HT-29 (cell line): ENCODE data around the gene TGFBR2. TPM values are rescaled to one million over a fixed set of nuclear protein-coding genes. Genes with fewer than 3 reads are reported as not detected.

ENCODE experiments used
- DNase-seq: peaks from one replicate; pipeline ENCODE4 v3.0.0-alpha.2; 2015; ENCODE audit warnings: low spot score
- total RNA-seq: library from RNA; depleted of rRNA; stranded (reverse); fragments of >200 nt; shearing (Covaris generic); gene quantifications from 2 replicates; pipeline ENCODE4 v1.2.3, GENCODE V29; 2014

TGFBR2 gene
- total RNA-seq, 1 experiment from 2014 or later = 42.9 TPM

DNA sequence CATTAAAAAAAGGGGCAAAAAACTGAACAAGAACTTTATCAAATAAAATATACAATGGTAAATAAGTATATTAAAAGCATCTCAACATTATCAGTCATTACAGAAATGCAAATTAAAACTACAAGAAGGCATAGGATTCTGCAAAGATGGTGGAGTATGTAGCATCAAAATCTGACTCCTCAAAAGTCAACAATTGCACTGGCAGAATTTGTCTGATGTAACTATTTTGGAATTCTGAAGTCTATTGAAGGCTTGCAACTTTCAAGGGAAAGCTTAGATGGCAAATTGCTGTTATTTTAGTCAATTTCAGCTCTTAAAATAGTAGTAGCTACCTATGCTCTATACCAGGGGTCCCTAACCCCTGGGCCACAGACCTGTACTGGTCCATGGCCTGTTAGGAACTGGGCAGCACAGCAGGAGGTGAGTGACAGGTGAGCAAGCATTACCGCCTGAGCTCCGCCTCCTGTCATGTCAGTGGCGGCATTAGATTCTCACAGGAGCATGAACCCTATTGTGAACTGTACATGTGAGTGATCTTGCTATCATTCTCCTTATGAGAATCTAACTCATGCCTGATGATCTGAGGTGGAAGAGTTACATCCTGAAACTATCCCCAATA lies 107.6 kb downstream of the TGFBR2 start:
- DNase-seq = no peak

DNA sequence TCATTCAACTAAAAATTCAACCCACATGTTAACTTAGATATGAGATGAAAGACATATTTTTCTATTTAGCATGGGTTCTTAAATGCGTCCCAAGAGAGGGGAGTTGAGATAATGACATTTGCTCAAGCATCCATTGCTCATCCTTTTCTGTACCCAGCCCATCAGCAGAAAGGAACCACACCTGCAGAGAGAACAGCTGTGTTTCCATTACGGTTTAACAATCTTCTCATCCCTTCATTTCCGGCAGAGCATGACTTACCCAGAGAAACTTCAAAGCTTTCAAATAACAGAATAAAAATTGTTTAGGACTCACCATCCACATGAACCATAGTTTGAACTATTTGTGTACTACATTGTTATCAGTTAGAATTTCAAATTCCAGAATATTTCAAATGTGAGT lies 113.1 kb downstream of the TGFBR2 start:
- DNase-seq = no peak

DNA sequence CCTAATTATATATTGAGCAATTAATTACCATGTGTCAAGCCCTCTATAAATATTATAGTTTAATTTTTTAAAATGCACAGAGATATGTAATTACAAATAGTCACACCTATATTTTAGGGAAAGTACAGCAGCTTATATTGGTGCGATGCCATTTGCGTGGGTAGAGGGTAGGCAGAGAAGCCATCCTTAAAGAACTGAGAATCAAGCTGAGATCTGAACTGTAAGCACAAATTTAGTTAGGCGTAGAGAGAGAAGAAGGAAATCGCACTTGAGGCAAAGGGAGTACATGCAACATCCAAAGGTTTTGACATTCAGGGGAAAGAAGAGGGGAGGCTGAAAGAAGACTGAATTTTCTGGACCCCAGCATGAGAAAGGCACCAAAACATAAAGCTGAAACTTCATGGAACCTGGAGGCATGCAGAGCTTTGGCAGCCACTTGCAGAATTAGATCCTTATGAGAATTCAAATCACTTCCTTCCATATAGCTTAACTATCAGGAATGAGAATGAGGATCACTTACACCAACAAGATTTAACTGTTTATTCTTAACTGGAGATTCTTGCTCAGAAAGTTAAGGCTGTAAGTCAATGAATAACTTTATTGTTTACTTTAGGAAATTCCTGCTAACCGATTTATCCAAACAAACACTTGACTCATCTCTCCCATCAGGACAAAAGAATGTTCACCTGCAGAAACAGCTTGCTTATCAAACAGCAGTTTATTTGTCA lies 114.3 kb downstream of the TGFBR2 start:
- DNase-seq = peak; percentile 67

DNA sequence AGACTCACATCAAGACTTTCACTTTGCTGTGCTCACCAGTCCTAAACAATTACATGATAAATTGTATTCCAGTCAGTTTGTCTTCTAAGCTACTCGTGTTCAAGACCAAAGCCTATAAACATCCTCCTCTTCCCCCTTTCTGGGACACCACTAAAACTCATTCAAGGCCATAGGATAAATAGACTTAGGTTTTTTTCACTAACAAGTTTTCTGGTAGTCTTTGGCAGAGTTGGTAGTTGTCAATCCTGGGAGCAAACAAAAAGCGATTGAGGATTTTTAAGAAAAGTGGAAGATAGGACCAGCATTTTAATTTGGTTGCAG lies 114.9 kb downstream of the TGFBR2 start:
- no peak for DNase-seq

DNA sequence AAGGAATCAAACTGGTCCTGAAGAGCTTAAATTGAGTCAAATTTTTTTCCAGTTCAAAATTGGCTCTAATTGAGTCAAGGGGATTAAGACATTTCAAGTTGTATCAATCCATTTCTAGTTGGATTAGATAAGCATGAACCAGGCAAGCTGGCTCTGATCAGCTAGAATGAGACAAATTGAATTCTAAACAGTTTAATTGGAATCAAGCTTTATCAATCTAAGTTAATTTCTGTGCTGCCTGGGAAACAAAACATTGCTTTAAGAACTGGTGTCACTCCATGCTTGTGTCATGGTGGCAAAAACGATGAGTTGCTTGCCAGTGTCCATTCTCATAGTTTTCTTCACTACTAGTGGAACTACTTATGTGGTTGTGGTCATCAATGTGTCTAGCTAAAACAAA lies 116.8 kb downstream of the TGFBR2 start:
- DNase-seq = no peak

DNA sequence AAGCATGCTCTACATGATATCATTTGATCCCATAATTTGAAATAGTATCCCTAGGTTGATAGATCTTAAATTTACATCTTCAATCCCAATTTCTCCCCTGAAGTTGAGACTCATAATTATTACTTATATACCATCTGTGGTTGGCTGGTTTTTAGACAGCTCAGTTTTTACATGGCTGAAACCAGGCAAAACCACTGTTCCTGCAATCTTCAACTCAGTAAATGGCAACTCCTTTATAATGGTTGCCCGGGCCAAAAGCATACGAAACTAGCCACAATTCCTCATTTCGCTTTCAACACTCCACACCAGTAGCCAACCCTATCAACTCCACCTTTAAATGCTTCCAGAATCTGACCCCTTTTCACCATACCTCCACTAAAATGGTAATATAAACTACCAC lies 118.5 kb downstream of the TGFBR2 start:
- no peak for DNase-seq

DNA sequence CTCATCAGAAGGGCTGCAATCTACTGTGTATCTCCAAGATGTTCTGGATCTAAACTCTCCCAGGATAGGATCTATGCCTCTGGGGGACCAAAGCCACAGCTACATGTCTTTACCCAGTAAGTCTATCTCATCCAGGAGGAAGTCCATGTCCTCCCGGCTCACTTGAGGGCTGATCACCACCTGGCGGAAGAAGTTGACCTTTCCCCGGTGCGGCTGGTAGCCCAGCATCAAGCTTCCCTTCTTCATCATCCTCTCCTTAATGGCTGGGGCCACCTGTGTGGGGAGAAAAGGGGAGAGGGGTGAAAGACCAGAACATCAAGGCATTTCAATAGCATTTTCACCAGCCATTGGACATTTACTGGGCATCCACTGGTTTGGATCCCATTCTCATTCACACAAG lies 121.7 kb downstream of the TGFBR2 start:
- no peak for DNase-seq

DNA sequence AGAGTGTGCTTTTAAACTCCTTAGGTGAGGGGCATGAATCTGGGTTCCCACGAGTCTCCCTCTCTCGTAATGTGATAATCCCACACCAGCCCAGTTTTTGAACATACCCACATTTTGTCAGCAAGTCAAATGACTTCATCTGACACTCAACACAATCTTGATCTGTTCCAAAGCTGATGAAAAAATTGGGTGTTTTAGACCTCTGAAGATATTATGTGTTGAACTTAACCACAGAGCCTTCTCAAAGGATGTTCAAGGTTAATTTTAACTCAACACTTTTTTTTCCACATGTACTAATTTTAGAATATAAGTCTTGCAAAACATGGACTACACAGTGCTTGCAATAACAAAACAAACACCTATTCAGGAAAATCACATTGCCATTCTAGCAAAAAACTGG lies 123.1 kb downstream of the TGFBR2 start:
- DNase-seq = no peak

DNA sequence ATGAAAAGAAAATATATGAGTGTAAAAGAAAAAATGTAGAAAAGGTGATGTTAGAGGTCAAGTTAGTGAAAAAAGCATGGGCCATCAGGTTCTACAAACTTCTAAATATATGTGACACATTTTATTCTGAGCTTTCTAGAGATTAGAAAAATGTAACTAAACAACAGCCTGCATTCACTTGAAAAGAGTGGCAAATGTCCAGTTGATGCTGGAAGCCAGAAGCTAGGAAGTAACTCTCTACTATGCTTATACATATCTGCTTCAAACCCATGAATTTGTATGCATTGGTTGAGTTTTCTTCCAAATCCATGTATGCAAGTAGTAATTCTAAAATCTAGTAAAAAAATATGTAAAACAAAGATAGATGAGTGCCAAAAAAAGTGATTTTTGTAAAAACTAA lies 123.5 kb downstream of the TGFBR2 start:
- no peak for DNase-seq

DNA sequence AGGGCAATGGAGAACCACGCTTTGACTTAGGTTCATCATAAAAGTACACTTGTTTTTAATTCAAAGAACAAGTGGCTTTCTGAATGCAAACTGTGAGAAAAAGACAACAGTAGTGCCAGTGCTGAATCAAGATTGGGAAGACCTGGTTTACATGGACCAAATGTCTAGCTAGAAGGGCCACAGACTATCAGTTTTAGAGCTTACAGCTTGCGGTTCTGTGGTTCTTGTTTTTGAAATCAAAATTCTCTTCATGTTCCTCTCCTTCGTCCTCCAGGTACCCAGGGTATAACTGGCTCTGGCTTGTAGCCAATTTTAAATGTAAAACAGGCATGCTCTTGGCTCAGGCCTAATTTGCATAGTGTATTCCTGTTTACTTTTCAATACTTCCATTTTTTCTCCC lies 124.6 kb downstream of the TGFBR2 start:
- no peak for DNase-seq

DNA sequence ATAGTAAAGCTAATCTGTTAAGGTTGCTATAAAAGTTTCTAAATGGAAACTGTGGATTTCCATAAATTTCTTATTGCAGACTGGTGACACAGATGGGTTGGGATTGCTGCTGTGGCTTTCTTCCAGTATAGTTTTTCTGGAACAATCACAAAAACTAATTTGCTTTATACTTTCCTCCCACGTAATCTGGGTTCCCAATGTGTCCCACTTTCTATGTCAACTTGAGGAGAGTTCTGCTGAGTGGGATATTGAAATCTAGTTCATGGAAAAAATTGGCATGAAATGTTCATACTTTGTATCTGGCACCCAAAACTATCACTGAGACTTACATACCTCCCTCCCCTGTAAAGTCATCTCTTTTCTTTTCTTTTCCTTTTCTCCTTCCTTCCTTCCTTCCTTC lies 126.8 kb downstream of the TGFBR2 start:
- no peak for DNase-seq

DNA sequence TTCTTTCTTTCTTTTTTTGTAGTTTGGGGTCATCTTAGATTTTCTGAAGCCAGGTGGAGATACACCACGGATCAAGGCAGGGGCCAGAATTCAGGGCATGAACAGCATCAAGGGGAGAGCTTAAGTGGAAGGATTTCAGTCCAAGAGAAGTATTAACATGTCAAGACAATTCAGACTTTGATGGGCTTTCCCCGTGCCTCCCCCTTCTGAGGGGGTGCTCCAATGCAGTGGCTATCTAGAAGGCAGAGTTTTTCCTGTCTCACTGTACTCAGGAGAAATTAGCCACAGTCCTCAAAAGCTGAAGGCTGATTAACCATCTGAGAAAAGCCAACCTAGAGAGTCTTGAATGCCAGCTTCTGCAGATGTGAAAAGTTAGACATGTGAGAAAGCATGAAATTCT lies 127.3 kb downstream of the TGFBR2 start:
- no peak for DNase-seq

DNA sequence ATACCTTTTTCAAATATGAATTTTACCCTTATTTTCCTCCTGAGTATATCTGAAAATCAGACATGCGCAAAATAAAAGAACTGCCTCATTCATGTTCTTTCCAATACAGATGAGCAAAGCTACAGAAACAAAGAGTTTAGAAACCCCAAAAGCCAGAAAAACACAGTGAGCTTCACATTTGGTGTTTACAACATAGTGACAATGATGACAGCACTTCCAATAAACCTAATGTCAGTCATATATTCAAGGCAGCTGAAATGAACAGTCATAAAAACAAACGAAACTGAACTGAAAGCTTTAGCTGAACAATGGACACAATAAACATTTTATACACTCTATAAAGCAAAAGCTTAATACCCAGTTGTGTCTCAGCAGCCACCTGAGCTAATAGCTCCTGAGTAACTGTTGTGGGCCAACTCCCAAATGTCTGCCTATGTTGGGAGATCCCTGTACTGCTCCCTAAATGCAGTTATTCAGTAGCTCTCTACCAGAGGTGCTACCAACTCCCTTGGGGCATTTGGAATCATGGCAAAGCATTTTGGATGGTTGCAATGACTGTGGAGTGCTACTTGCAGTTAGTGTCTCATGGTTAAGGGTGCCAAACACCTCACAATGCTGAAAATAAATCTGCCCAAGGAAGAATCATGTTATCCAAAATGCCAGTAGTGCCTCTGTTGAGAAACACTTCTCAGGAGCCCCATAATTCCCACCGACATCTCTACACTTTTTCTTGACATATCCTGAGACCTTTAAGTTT lies 131.5 kb downstream of the TGFBR2 start:
- no peak for DNase-seq

DNA sequence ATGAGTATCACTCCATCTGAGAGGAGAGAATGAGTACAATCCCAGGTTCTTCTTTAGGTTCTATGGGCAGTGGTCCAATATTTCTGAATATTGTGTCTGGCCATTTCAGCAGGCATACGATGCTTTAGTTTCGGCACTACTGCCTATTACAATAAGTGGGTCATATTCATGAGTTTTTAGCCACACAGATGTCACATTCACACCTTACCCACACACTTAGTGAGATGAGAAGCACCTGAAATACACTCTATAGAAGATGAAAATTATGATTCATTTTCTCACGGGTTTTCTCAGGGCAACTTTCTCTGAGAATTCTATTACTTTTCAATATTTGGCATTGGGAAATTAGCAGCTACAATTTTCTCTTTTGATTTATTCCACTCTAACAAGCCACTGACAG lies 132.2 kb downstream of the TGFBR2 start:
- no peak for DNase-seq

DNA sequence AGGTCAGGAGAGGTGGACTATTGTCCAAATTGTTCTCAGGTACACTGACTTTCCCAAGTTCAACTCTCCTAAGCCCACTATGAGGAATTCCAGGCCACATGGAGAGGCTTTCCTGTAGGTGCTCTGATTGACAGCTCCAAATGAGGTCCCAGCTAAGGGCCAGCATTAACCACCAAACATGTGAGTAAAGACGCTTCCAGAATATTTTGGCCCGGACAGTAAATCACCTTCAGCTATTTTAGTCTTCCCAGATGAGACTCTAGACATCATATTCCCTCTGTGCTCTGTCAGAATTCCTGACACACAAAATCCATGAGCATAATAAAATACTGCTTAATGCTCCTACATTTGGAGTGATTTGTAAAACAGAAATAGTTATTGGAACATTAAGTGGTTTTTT lies 135.5 kb downstream of the TGFBR2 start:
- DNase-seq = no peak

DNA sequence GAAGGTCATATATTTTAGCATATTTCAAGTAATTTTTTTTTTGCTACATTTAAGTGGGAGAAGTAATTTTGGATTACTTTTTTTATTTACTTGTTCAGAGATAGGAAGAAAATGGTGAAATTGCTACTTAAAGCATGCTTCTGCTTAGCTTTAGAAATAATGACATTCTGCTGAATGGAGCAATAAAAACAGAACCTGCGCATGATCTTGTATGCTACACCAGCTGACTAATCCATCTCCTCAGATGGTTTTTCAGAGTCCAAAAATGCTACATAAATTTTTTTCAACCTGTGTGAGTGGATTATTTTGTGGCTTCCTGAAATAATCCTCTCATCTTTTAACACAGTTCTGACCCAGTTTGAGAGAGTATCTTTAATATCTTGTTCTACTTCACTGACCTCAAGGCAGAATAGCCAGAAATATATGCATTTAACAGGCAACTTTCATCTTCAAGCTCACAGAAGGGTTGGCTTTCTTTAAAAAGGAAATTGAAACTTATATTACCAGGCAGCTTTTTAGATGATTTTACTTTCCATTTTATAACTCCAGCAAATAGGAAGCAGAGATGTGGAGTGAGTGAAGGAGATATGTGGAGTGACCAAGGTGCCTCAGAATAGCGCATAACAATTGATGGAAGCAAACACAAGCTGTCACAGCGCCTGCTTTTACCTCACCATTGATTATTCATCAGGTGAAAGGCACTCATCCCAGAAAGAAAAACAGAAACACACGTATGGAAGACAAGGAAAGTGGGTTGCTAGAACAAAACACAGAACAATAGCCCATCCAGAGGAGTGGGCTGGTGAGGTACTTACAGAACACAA lies 136.6 kb downstream of the TGFBR2 start:
- no peak for DNase-seq
